Activated CD8-positive, alpha-beta T cell treated with anti-CD3 and anti-CD28 coated beads for 36 hours (primary cell): Measurements from ENCODE around the gene EEPD1. TPM values are rescaled to one million over a fixed set of nuclear protein-coding genes. Genes with fewer than 3 reads are reported as not detected.

Experiments
- ATAC-seq: fragments of 200-7000 bp; cut with Tn5 transposase; one replicate; pipeline ENCODE4 v1.10.0; 2021; ENCODE audit warnings: mild to moderate bottlenecking, moderate library complexity
- CTCF ChIA-PET: fragments of 350-600 bp; sonication (Branson Sonifier 250); formaldehyde crosslinking; loops from one replicate; lab custom pipeline; 2021; ENCODE audit warnings: antibody characterized with exemption; lab: Charles Lee
- POLR2A ChIA-PET: fragments of 350-600 bp; sonication (Branson Sonifier 250); formaldehyde crosslinking; loops from one replicate; lab custom pipeline; 2021; ENCODE audit warnings: antibody characterized with exemption; lab: Charles Lee
- DNase-seq: peaks from one replicate; pipeline ENCODE4 v3.0.0-alpha.2; 2020
- H3K27ac Mint-ChIP-seq: one replicate; pipeline ENCODE4 v1.8.0; 2021; ENCODE audit warnings: mild to moderate bottlenecking, mixed read lengths
- H3K27me3 Mint-ChIP-seq: one replicate; pipeline ENCODE4 v1.8.0; 2021; ENCODE audit warnings: mixed read lengths
- H3K36me3 Mint-ChIP-seq: one replicate; pipeline ENCODE4 v1.8.0; 2021; ENCODE audit warnings: low read depth, mixed read lengths
- H3K4me1 Mint-ChIP-seq: one replicate; pipeline ENCODE4 v1.8.0; 2021; ENCODE audit warnings: low read depth, mixed read lengths
- H3K4me3 Mint-ChIP-seq: one replicate; pipeline ENCODE4 v1.8.0; 2021; ENCODE audit warnings: mild to moderate bottlenecking, moderate library complexity, mixed read lengths
- H3K9me3 Mint-ChIP-seq: one replicate; pipeline ENCODE4 v1.8.0; 2021; ENCODE audit warnings: mixed read lengths
- CTCF ChIP-seq: fragments of 200-600 bp; IDR thresholded peaks from one replicate; pipeline ENCODE4 v1.8.0; 2022; ENCODE audit warnings: antibody characterized with exemption, mild to moderate bottlenecking
- intact Hi-C: fragments of 100-400 bp; cut with micrococcal nuclease; formaldehyde crosslinking; loops from one replicate; pipeline ENCODE4 v1.10.0; 2022
- total RNA-seq, 2 experiments: library from RNA; stranded (reverse); gene quantifications; one replicate each; pipeline ENCODE4 v1.2.3, GENCODE V29; 2021

EEPD1 gene
- total RNA-seq, 2 experiments from 2014 or later: 0.76 to 0.90 TPM

GRCh38 chr7:36304099-36304425, 151.0 kb downstream of the EEPD1 start:
- CTCF ChIA-PET: interaction anchor here (6.6 kb wide), 1 partner anchor 15 kb away, joined by 63 read pairs; no protein-coding TSS in a partner anchor
- POLR2A ChIA-PET: no interaction called here
- no peaks in the 10 kb centered on the region for H3K27me3 Mint-ChIP-seq
- DNase-seq: no peak
- no peaks in the 10 kb centered on the region for H3K4me1 Mint-ChIP-seq
- H3K9me3 Mint-ChIP-seq: no peaks in the 10 kb centered on the region
- ATAC-seq: no peak
- TF ChIP-seq CTCF: no peak
- H3K27ac Mint-ChIP-seq: no peak overlapping the region
- intact Hi-C loops: no loop called here
- no peak overlapping the region for H3K4me3 Mint-ChIP-seq
- no peaks in the 10 kb centered on the region for H3K36me3 Mint-ChIP-seq

GRCh38 chr7:36305226-36305625, 152.2 kb downstream of the EEPD1 start:
- H3K27ac Mint-ChIP-seq: no peak overlapping the region
- H3K4me3 Mint-ChIP-seq: no peak overlapping the region
- no peaks in the 10 kb centered on the region for H3K4me1 Mint-ChIP-seq
- POLR2A ChIA-PET: no interaction called here
- no peak for ATAC-seq
- no peaks in the 10 kb centered on the region for H3K36me3 Mint-ChIP-seq
- CTCF ChIA-PET: interaction anchor here (0.7 to 6.6 kb wide), 5 partner anchors 13 to 329 kb away, joined by 3 to 63 read pairs (median 3); no protein-coding TSS in a partner anchor
- TF ChIP-seq CTCF: no peak
- H3K9me3 Mint-ChIP-seq: no peaks in the 10 kb centered on the region
- DNase-seq: no peak
- intact Hi-C loops: no loop called here
- H3K27me3 Mint-ChIP-seq: no peaks in the 10 kb centered on the region

GRCh38 chr7:36305648-36306047, 152.6 kb downstream of the EEPD1 start:
- no peaks in the 10 kb centered on the region for H3K27me3 Mint-ChIP-seq
- ATAC-seq (no peak), DNase-seq (no peak)
- TF ChIP-seq CTCF: no peak
- ChIA-PET CTCF (interaction anchor here (0.8 to 6.6 kb wide), 4 partner anchors 14 to 184 kb away, joined by 3 to 63 read pairs (median 6); no protein-coding TSS in a partner anchor), POLR2A (no interaction called here)
- no peaks in the 10 kb centered on the region for H3K9me3 Mint-ChIP-seq
- intact Hi-C loops: no loop called here
- no peaks in the 10 kb centered on the region for H3K36me3 Mint-ChIP-seq
- H3K4me3 Mint-ChIP-seq: no peak overlapping the region
- no peak overlapping the region for H3K27ac Mint-ChIP-seq
- H3K4me1 Mint-ChIP-seq: no peaks in the 10 kb centered on the region

GRCh38 chr7:36306222-36306621, 153.2 kb downstream of the EEPD1 start:
- no peak for TF ChIP-seq CTCF
- no peaks in the 10 kb centered on the region for H3K4me1 Mint-ChIP-seq
- no peak overlapping the region for H3K4me3 Mint-ChIP-seq
- CTCF ChIA-PET: interaction anchor here (1.6 to 6.6 kb wide), 2 partner anchors 13 to 14 kb away, joined by 9 to 63 read pairs; no protein-coding TSS in a partner anchor
- POLR2A ChIA-PET: no interaction called here
- H3K9me3 Mint-ChIP-seq: no peaks in the 10 kb centered on the region
- no peak for ATAC-seq
- no peak overlapping the region for H3K27ac Mint-ChIP-seq
- H3K27me3 Mint-ChIP-seq: no peaks in the 10 kb centered on the region
- intact Hi-C loops: no loop called here
- no peaks in the 10 kb centered on the region for H3K36me3 Mint-ChIP-seq
- DNase-seq: no peak

- Mint-ChIP-seq H3K27ac (no peak overlapping the region), H3K4me1 (no peaks in the 10 kb centered on the region), H3K9me3 (no peaks in the 10 kb centered on the region), H3K4me3 (no peak overlapping the region), H3K27me3 (no peaks in the 10 kb centered on the region), H3K36me3 (no peaks in the 10 kb centered on the region)
- ChIA-PET POLR2A (no interaction called here), CTCF (interaction anchor here (1.6 to 6.6 kb wide), 2 partner anchors 13 to 15 kb away, joined by 9 to 63 read pairs; no protein-coding TSS in a partner anchor)
- TF ChIP-seq CTCF: no peak
- intact Hi-C loops: no loop called here
- DNase-seq: no peak
- ATAC-seq: no peak
These were observed 153.7 kb downstream of the EEPD1 start for GRCh38 chr7:36306722-36307121.
